SK-N-SH treated with all-trans-retinoic acid at 6 μM for 48 hours (cell line): Measurements from ENCODE around the gene DYNLRB2.

Experiments used
- ATAC-seq: fragments of 200-7000 bp; cut with Tn5 transposase; 3 replicates; pipeline ENCODE4 v1.9.1; 2020; ENCODE audit warnings: mild to moderate bottlenecking, moderate library complexity
- ARNTL ChIP-seq: fragments of 450-650 bp; formaldehyde crosslinking; IDR thresholded peaks from 2 replicates; pipeline ENCODE4 v1.5.0; 2020; ENCODE audit warnings: low read depth, mild to moderate bottlenecking, moderate library complexity, borderline replicate concordance
- BACH2 ChIP-seq: fragments of 250-450 bp; sonication (Bioruptor Pico); IDR thresholded peaks from 2 replicates; pipeline ENCODE4 v1.9.0; 2021; ENCODE audit warnings: mild to moderate bottlenecking, borderline replicate concordance
- CSDC2 ChIP-seq: fragments of 250-450 bp; sonication (Bioruptor Pico); IDR thresholded peaks from 2 replicates; pipeline ENCODE4 v1.5.0; 2020; ENCODE audit warnings: mild to moderate bottlenecking, moderate library complexity
- GLIS3 ChIP-seq: fragments of 250-450 bp; sonication (Bioruptor Pico); IDR thresholded peaks from 2 replicates; pipeline ENCODE4 v1.5.0; 2020; ENCODE audit warnings: mild to moderate bottlenecking, moderate library complexity
- ISL1 ChIP-seq: fragments of 250-450 bp; sonication (Bioruptor Pico); IDR thresholded peaks from 2 replicates; pipeline ENCODE4 v2.1.2; 2022; ENCODE audit warnings: mild to moderate bottlenecking, moderate library complexity
- OSR1 ChIP-seq: fragments of 250-450 bp; sonication (Bioruptor Pico); IDR thresholded peaks from 2 replicates; pipeline ENCODE4 v1.8.0; 2022; ENCODE audit warnings: moderate library complexity, mild to moderate bottlenecking, inconsistent platforms
- PPARA ChIP-seq: fragments of 250-450 bp; sonication (Bioruptor Pico); IDR thresholded peaks from 2 replicates; pipeline ENCODE4 v1.5.0; 2020; ENCODE audit warnings: mild to moderate bottlenecking, borderline replicate concordance
- RARB ChIP-seq: fragments of 250-450 bp; sonication (Bioruptor Pico); IDR thresholded peaks from 2 replicates; pipeline ENCODE4 v1.8.0; 2021; ENCODE audit warnings: mild to moderate bottlenecking, moderate library complexity
- SNAI2 ChIP-seq: fragments of 250-450 bp; sonication (Bioruptor Pico); IDR thresholded peaks from 2 replicates; pipeline ENCODE4 v1.5.0; 2020; ENCODE audit warnings: mild to moderate bottlenecking, moderate library complexity
- TCF4 ChIP-seq: fragments of 250-450 bp; sonication (Bioruptor Pico); IDR thresholded peaks from 2 replicates; pipeline ENCODE4 v1.8.0; 2021; ENCODE audit warnings: mild to moderate bottlenecking, moderate library complexity, borderline replicate concordance
- TOX ChIP-seq: fragments of 250-450 bp; sonication (Bioruptor Pico); IDR thresholded peaks from 2 replicates; pipeline ENCODE4 v1.8.0; 2021; ENCODE audit warnings: mild to moderate bottlenecking, moderate library complexity, borderline replicate concordance
- ZC3H10 ChIP-seq: fragments of 250-450 bp; sonication (Bioruptor Pico); IDR thresholded peaks from 2 replicates; pipeline ENCODE4 v1.5.1; 2021; ENCODE audit warnings: mild to moderate bottlenecking, moderate library complexity
- ZFP3 ChIP-seq: fragments of 250-450 bp; sonication (Bioruptor Pico); IDR thresholded peaks from 2 replicates; pipeline ENCODE4 v1.5.0; 2020; ENCODE audit warnings: mild to moderate bottlenecking, moderate library complexity
- ZNF565 ChIP-seq: fragments of 450-650 bp; formaldehyde crosslinking; conservative IDR thresholded peaks from 2 replicates; pipeline ENCODE4 v1.5.0; 2020; ENCODE audit warnings: low read depth, mild to moderate bottlenecking, moderate library complexity
- ZNF70 ChIP-seq: fragments of 450-650 bp; formaldehyde crosslinking; IDR thresholded peaks from 2 replicates; pipeline ENCODE4 v1.5.0; 2020; ENCODE audit warnings: mild to moderate bottlenecking, moderate library complexity
- ZNF8 ChIP-seq: fragments of 450-650 bp; formaldehyde crosslinking; IDR thresholded peaks from 2 replicates; pipeline ENCODE4 v1.5.0; 2020; ENCODE audit warnings: mild to moderate bottlenecking, moderate library complexity
- TF ChIP-seq, protein P1 (sequence below): fragments of 250-450 bp; sonication (Bioruptor Pico); IDR thresholded peaks from 2 replicates; pipeline ENCODE4 v1.5.0; 2020; ENCODE audit warnings: mild to moderate bottlenecking, moderate library complexity
- TF ChIP-seq, protein P2 (sequence below): fragments of 250-450 bp; sonication (Bioruptor Pico); IDR thresholded peaks from 2 replicates; pipeline ENCODE4 v1.8.0; 2020; ENCODE audit warnings: mild to moderate bottlenecking, moderate library complexity, borderline replicate concordance
- TF ChIP-seq, protein P3 (sequence below): fragments of 250-450 bp; sonication (Bioruptor Pico); IDR thresholded peaks from 2 replicates; pipeline ENCODE4 v1.5.1; 2020; ENCODE audit warnings: low read depth, mild to moderate bottlenecking, moderate library complexity
- TF ChIP-seq, protein P4 (sequence below): fragments of 250-450 bp; sonication (Bioruptor Pico); IDR thresholded peaks from 2 replicates; pipeline ENCODE4 v1.8.0; 2021; ENCODE audit warnings: low read depth, mild to moderate bottlenecking, moderate library complexity, borderline replicate concordance
- TF ChIP-seq, protein P5 (sequence below): fragments of 250-450 bp; sonication (Bioruptor Pico); IDR thresholded peaks from 2 replicates; pipeline ENCODE4 v1.5.1; 2021; ENCODE audit warnings: mild to moderate bottlenecking, moderate library complexity

DYNLRB2 gene

DNA sequence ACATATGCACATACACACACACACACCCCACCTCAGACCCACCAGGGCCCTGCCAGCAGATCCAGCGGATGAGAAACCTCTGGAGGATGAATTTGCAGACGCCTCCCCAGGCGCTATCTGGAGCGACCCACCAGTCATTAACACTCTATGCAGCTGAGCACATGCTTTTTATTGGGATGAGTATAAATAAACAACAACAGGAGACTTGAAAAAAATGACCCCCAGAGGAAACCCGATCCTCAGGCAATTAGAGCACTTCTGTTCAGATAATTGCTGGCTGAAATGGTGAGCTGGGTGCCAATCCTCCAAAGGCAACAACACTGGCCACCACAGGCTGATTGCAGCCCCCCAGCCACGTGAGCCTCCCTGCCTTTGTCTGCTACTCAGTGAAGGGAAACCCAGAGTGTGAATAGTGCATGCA is 32.9 kb downstream of the DYNLRB2 start:
- ATAC-seq, result no peak
- TF ChIP-seq ZNF70 (CRISPR knock-in tag) (no peak), GLIS3 (CRISPR knock-in tag) (no peak), BACH2 (no peak), ISL1 (CRISPR knock-in tag) (no peak), ZFP3 (no peak), TOX (CRISPR knock-in tag) (no peak)
- TF ChIP-seq, protein P1, sequence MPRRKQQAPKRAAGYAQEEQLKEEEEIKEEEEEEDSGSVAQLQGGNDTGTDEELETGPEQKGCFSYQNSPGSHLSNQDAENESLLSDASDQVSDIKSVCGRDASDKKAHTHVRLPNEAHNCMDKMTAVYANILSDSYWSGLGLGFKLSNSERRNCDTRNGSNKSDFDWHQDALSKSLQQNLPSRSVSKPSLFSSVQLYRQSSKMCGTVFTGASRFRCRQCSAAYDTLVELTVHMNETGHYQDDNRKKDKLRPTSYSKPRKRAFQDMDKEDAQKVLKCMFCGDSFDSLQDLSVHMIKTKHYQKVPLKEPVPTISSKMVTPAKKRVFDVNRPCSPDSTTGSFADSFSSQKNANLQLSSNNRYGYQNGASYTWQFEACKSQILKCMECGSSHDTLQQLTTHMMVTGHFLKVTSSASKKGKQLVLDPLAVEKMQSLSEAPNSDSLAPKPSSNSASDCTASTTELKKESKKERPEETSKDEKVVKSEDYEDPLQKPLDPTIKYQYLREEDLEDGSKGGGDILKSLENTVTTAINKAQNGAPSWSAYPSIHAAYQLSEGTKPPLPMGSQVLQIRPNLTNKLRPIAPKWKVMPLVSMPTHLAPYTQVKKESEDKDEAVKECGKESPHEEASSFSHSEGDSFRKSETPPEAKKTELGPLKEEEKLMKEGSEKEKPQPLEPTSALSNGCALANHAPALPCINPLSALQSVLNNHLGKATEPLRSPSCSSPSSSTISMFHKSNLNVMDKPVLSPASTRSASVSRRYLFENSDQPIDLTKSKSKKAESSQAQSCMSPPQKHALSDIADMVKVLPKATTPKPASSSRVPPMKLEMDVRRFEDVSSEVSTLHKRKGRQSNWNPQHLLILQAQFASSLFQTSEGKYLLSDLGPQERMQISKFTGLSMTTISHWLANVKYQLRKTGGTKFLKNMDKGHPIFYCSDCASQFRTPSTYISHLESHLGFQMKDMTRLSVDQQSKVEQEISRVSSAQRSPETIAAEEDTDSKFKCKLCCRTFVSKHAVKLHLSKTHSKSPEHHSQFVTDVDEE (CRISPR knock-in tag), result no peak

DNA sequence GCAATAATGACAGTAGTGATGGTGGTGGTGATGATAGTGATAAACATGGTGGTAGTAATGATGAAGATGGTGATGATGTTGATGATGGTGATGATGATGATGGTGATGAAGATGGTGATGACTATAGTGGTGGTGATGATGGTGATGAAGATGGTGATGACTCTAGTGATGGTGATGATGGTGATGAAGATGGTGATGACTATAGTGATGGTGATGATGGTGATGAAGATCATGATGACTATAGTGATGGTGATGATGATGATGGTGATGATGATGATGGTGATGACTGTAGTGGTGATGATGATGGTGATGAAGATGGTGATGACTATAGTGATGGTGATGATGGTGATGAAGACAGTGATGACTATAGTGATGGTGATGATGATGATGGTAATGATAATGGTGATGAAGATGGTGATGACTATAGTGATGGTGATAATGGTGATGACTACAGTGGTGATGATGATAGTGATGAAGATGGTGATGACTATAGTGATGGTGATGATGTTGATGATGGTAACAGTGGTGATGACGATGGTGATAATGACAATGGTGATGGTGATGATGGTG is 35.6 kb downstream of the DYNLRB2 start:
- TF ChIP-seq, protein P2, sequence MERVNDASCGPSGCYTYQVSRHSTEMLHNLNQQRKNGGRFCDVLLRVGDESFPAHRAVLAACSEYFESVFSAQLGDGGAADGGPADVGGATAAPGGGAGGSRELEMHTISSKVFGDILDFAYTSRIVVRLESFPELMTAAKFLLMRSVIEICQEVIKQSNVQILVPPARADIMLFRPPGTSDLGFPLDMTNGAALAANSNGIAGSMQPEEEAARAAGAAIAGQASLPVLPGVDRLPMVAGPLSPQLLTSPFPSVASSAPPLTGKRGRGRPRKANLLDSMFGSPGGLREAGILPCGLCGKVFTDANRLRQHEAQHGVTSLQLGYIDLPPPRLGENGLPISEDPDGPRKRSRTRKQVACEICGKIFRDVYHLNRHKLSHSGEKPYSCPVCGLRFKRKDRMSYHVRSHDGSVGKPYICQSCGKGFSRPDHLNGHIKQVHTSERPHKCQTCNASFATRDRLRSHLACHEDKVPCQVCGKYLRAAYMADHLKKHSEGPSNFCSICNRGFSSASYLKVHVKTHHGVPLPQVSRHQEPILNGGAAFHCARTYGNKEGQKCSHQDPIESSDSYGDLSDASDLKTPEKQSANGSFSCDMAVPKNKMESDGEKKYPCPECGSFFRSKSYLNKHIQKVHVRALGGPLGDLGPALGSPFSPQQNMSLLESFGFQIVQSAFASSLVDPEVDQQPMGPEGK (CRISPR knock-in tag), result no peak
- TF ChIP-seq OSR1 (CRISPR knock-in tag) (no peak), TCF4 (CRISPR knock-in tag) (no peak), SNAI2 (CRISPR knock-in tag) (no peak)
- no peak for ATAC-seq

DNA sequence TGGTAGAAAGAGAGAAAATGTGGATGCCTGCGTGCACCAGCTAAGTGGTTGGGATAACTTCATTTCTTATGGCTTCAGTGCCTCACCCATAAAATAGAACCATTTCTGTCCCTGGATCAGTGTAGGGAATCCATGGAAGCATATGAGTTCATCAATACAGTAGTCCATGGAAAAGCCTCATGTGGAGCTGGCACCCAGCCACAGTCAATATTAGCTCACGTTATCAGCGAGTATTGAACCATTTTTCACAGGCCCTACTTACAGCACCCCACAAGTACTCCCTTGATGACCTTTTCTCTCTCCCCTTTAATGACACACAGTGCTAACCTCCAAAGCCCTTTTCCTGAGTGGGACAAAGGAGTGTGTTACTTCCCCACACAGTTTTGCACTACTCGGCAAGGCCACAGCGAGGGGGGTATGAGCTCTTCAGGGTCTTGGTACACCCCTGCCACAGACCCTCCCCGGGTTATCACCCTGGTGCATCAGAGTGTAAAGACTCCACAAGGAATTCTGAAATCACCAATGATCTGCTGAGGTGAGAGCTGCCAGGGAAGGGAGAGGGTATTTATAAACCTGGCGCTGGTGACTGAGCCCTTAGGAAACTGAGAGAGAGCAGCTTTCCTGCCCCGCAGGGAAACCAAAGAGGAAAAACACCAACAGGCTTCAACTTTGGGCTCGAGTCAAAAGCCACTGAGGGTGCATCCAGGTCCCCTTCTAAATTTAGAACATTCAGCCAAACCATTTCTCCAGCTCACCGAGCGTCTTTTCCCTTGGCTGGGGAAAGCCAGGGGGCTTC is 36.9 kb downstream of the DYNLRB2 start:
- ATAC-seq, result no peak

DNA sequence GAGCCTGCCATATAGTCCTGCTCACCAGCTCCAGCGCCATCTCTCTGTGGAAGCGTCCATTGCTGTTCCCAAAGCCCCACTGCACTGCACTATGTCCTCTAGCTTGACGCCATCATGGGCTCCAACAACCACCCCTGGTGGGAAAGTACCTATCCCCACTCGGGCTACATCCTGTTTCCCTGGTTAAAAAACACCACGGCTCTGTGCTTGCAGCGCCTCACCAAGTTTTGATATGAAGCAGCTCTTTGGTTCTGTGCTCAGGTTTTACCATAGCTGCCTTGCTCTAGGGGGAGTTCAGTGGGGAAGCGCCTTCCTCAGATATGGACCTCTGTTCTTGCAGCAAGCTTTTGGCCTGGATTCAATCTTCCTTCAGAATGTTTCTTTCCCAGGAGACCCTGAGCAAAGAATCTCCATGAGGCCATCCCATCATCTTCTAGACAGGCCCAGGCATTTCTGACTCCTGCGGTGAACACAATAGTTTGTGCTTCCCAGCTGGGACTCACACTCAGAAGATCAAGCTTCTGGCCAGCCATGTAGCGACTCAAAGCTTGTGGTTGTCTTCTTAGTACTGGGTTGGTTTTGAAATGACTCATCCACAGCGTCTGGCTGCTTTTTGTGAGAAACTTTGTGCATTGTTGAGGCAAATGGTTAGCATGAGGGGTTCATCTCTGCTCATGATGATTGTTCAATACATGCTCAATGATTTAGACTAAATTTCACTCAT is 39.5 kb downstream of the DYNLRB2 start:
- no peak for ATAC-seq
- TF ChIP-seq, protein P3, sequence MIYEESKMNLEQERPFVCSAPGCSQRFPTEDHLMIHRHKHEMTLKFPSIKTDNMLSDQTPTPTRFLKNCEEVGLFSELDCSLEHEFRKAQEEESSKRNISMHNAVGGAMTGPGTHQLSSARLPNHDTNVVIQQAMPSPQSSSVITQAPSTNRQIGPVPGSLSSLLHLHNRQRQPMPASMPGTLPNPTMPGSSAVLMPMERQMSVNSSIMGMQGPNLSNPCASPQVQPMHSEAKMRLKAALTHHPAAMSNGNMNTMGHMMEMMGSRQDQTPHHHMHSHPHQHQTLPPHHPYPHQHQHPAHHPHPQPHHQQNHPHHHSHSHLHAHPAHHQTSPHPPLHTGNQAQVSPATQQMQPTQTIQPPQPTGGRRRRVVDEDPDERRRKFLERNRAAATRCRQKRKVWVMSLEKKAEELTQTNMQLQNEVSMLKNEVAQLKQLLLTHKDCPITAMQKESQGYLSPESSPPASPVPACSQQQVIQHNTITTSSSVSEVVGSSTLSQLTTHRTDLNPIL, result no peak
- no peak for TF ChIP-seq GLIS3 (CRISPR knock-in tag)
- TF ChIP-seq SNAI2 (CRISPR knock-in tag), result no peak
- TF ChIP-seq PPARA (CRISPR knock-in tag), result no peak
- TF ChIP-seq ARNTL (CRISPR knock-in tag), result no peak
- TF ChIP-seq ZC3H10, result no peak
- TF ChIP-seq, protein P4, sequence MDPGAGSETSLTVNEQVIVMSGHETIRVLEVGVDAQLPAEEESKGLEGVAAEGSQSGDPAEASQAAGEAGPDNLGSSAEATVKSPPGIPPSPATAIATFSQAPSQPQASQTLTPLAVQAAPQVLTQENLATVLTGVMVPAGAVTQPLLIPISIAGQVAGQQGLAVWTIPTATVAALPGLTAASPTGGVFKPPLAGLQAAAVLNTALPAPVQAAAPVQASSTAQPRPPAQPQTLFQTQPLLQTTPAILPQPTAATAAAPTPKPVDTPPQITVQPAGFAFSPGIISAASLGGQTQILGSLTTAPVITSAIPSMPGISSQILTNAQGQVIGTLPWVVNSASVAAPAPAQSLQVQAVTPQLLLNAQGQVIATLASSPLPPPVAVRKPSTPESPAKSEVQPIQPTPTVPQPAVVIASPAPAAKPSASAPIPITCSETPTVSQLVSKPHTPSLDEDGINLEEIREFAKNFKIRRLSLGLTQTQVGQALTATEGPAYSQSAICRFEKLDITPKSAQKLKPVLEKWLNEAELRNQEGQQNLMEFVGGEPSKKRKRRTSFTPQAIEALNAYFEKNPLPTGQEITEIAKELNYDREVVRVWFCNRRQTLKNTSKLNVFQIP (CRISPR knock-in tag), result no peak
- TF ChIP-seq ZNF565 (CRISPR knock-in tag), result no peak
- TF ChIP-seq ISL1 (CRISPR knock-in tag), result no peak
- no peak for TF ChIP-seq OSR1 (CRISPR knock-in tag)
- TF ChIP-seq TOX (CRISPR knock-in tag), result no peak
- no peak for TF ChIP-seq ZNF8 (CRISPR knock-in tag)
- TF ChIP-seq, protein P5, sequence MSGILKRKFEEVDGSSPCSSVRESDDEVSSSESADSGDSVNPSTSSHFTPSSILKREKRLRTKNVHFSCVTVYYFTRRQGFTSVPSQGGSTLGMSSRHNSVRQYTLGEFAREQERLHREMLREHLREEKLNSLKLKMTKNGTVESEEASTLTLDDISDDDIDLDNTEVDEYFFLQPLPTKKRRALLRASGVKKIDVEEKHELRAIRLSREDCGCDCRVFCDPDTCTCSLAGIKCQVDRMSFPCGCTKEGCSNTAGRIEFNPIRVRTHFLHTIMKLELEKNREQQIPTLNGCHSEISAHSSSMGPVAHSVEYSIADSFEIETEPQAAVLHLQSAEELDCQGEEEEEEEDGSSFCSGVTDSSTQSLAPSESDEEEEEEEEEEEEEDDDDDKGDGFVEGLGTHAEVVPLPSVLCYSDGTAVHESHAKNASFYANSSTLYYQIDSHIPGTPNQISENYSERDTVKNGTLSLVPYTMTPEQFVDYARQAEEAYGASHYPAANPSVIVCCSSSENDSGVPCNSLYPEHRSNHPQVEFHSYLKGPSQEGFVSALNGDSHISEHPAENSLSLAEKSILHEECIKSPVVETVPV (CRISPR knock-in tag), result no peak

More for the DNA sequence above, 36.9 kb downstream of the DYNLRB2 start:
- no peak for TF ChIP-seq ZNF70 (CRISPR knock-in tag)
- no peak for TF ChIP-seq ZNF8 (CRISPR knock-in tag)
- TF ChIP-seq CSDC2 (CRISPR knock-in tag), result no peak
- TF ChIP-seq, protein P5 (CRISPR knock-in tag), result no peak
- no peak for TF ChIP-seq OSR1 (CRISPR knock-in tag)
- TF ChIP-seq ARNTL (CRISPR knock-in tag), result no peak
- TF ChIP-seq ZC3H10, result no peak
- TF ChIP-seq GLIS3 (CRISPR knock-in tag), result no peak
- no peak for TF ChIP-seq ZFP3
- TF ChIP-seq RARB (CRISPR knock-in tag), result no peak
- TF ChIP-seq, all 23 proteins: peak for 0
